Natural killer cell (primary cell): ENCODE data around the gene PLAGL2. TPM values are rescaled to one million over a fixed set of nuclear protein-coding genes. Genes with fewer than 3 reads are reported as not detected.
"Not testable (repeated sequence)": the region's sequence is repeated elsewhere in the genome, so short reads cannot be mapped to it uniquely, and the experiment has no call there.

Source experiments
- ATAC-seq, 3 donors: fragments of 150-1000 bp in 2 of 3; fragments of 200-7000 bp in 1 of 3; cut with Tn5 transposase; 1 replicate in 1 of 3; 2 replicates in 2 of 3; pipeline ENCODE4 v1.10.0; 2021; ENCODE audit warnings: mild to moderate bottlenecking in 2 of 3, moderate library complexity in 2 of 3
- DNase-seq, 2 donors: peaks; one replicate each; pipeline versions ENCODE4 v3.0.0 to v3.0.0-alpha.2; 2013 to 2021; ENCODE audit warnings: mixed read lengths in 1 of 2
- H3K27ac ChIP-seq: one replicate; pipeline ENCODE4 v1.5.1; 2013; ENCODE audit warnings: mild to moderate bottlenecking, low read length
- H3K27me3 ChIP-seq: one replicate; pipeline ENCODE4 v1.6.1; 2013; ENCODE audit warnings: low read length; ENCODE audit not compliant: control insufficient read depth, insufficient read depth
- H3K36me3 ChIP-seq: one replicate; pipeline ENCODE4 v1.6.1; 2013; ENCODE audit warnings: low read length; ENCODE audit not compliant: control insufficient read depth, insufficient read depth
- H3K4me1 ChIP-seq: one replicate; pipeline ENCODE4 v1.6.1; 2013; ENCODE audit warnings: low read length; ENCODE audit not compliant: control insufficient read depth, insufficient read depth
- H3K4me3 ChIP-seq: one replicate; pipeline ENCODE4 v1.5.1; 2013; ENCODE audit warnings: low read length
- H3K9me3 ChIP-seq: one replicate; pipeline ENCODE4 v1.6.1; 2013; ENCODE audit warnings: low read length; ENCODE audit not compliant: control insufficient read depth, insufficient read depth
- H3K27ac Mint-ChIP-seq, 2 donors: one replicate each; pipeline ENCODE4 v1.8.0; 2022; ENCODE audit warnings: mild to moderate bottlenecking in 2 of 2, mixed read lengths in 2 of 2, moderate library complexity in 1 of 2
- H3K27me3 Mint-ChIP-seq, 2 donors: one replicate each; pipeline ENCODE4 v1.8.0; 2022; ENCODE audit warnings: low read depth in 2 of 2, mixed read lengths in 2 of 2
- H3K36me3 Mint-ChIP-seq: one replicate; pipeline ENCODE4 v1.8.0; 2022; ENCODE audit warnings: mixed read lengths
- H3K4me1 Mint-ChIP-seq, 2 donors: one replicate each; pipeline ENCODE4 v1.8.0; 2022; ENCODE audit warnings: mixed read lengths in 2 of 2
- H3K4me3 Mint-ChIP-seq: one replicate; pipeline ENCODE4 v1.8.0; 2022; ENCODE audit warnings: mild to moderate bottlenecking, moderate library complexity, mixed read lengths
- H3K9me3 Mint-ChIP-seq, 2 donors: one replicate each; pipeline ENCODE4 v1.8.0; 2022; ENCODE audit warnings: mixed read lengths in 2 of 2
- WGBS: methylation state at CpG from one replicate; pipeline ENCODE4 v1.1.7; 2013; ENCODE audit warnings: missing lambda C conversion rate; ENCODE audit not compliant: insufficient coverage; 5-methylcytosine and 5-hydroxymethylcytosine counted together
- intact Hi-C: fragments of 100-400 bp; cut with micrococcal nuclease; formaldehyde crosslinking; loops from one replicate; pipeline ENCODE4 v1.14.2; 2022
- total RNA-seq, 4 donors: library from RNA; stranded (reverse); fragments of 120-200 nt in 1 of 4; gene quantifications; one replicate each; pipeline versions ENCODE4 v1.2.3 to v1.2.4, GENCODE V29; 2013 to 2022
- TF ChIP-seq, protein P1 (sequence below): fragments of 200-600 bp; IDR thresholded peaks from one replicate; pipeline ENCODE4 v1.8.0; 2022; ENCODE audit warnings: antibody characterized with exemption

Gene PLAGL2
- total RNA-seq, 3 donors from 2014 or later (not counting 1 experiment from before 2014, with no cell fraction given): 13.5 to 16.6 (median 15.1) TPM

DNA sequence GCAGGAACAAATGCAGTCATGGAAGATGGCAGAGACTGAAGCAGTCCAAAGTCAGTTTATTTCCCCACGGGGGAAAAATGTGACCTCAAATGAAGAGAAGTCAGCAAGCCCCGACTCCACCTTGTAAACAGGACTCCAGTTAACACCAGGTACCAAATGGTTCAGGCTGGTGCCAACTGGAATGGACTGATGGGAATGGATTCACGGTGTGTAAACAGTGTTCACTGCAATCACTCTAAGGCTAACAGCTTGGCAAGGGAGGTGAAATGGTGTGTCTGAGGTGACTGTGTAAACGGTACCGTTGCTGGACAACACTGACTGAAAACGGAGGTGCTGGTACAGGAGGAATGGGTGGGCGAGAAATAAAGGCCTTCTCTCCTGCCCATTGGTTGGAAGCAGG is 12.0 kb downstream of the PLAGL2 start:
- Histone ChIP-seq H3K27ac (no peak overlapping the region), H3K4me1 (peaks cover under 1% of the 10 kb centered on the region), H3K9me3 (no peaks in the 10 kb centered on the region), H3K27me3 (no peaks in the 10 kb centered on the region), H3K36me3 (peaks cover 37% of the 10 kb centered on the region), H3K4me3 (no peak overlapping the region)
- no peak for DNase-seq
- H3K36me3 Mint-ChIP-seq: peaks cover 8% of the 10 kb centered on the region
- H3K4me3 Mint-ChIP-seq: no peak overlapping the region
- TF ChIP-seq, protein P1, sequence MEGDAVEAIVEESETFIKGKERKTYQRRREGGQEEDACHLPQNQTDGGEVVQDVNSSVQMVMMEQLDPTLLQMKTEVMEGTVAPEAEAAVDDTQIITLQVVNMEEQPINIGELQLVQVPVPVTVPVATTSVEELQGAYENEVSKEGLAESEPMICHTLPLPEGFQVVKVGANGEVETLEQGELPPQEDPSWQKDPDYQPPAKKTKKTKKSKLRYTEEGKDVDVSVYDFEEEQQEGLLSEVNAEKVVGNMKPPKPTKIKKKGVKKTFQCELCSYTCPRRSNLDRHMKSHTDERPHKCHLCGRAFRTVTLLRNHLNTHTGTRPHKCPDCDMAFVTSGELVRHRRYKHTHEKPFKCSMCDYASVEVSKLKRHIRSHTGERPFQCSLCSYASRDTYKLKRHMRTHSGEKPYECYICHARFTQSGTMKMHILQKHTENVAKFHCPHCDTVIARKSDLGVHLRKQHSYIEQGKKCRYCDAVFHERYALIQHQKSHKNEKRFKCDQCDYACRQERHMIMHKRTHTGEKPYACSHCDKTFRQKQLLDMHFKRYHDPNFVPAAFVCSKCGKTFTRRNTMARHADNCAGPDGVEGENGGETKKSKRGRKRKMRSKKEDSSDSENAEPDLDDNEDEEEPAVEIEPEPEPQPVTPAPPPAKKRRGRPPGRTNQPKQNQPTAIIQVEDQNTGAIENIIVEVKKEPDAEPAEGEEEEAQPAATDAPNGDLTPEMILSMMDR: no peak
- H3K4me1 Mint-ChIP-seq: peaks cover 3 to 26% of the 10 kb centered on the region in 2 donors
- H3K27ac Mint-ChIP-seq: no peak overlapping the region
- ATAC-seq: no peak
- no peaks in the 10 kb centered on the region for H3K27me3 Mint-ChIP-seq
- H3K9me3 Mint-ChIP-seq: no peaks in the 10 kb centered on the region
- intact Hi-C loops: no loop called here
- 93% methylated on average over 7 of the region's 7 CpGs for WGBS

DNA sequence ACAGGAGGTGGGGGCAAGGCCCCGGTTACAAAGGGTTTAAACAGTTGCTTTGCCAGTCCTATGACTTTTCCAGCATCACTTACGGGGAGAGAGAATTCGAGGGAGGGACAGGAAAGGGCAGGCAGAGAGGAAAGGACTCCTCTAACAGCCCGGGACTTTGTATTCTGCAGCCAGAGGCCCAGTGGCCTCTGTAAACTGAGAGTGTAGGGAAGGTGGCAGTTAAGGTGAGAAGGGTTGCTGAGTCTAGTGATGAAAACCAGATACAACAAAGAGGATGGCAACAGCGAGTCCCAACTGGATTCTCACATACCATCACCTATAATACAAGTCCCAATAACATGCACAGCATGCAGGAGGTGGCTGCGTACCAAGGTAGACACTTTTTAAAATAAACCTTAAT is 13.5 kb downstream of the PLAGL2 start:
- DNase-seq: no peak
- Mint-ChIP-seq H3K27ac (peak overlapping the region in 1 of 2 donors; percentile 2), H3K27me3 (no peaks in the 10 kb centered on the region), H3K36me3 (peaks cover 8% of the 10 kb centered on the region), H3K4me3 (no peak overlapping the region), H3K9me3 (no peaks in the 10 kb centered on the region), H3K4me1 (peaks cover 5 to 39% of the 10 kb centered on the region in 2 donors)
- no peaks in the 10 kb centered on the region for H3K27me3 ChIP-seq
- intact Hi-C loops: no loop called here
- WGBS: 95% methylated on average over 6 of the region's 6 CpGs
- H3K4me1 ChIP-seq: peaks cover 13% of the 10 kb centered on the region
- TF ChIP-seq, protein P1: no peak
- no peak overlapping the region for H3K4me3 ChIP-seq
- ATAC-seq: no peak
- H3K27ac ChIP-seq: no peak overlapping the region
- no peaks in the 10 kb centered on the region for H3K9me3 ChIP-seq
- peaks cover 33% of the 10 kb centered on the region for H3K36me3 ChIP-seq

DNA sequence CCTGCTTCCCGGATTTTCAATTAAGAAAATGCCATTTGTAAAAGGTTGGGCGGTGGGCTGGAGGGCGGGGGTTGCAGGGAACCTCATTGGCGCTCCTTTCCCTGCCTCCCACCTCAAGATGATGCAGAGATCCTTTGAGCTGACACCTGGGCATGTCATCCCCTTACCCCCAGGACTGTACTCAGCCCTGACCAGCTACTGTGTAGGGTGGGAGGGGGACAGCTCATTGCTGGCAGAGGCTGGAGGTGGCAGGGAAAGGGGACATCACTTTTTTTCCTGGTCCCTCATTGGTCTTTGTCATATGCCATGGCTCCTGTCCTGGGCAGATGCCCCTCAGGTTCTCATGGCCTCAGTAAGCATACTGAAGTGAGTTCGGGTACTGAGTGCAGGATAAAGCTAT is 14.2 kb downstream of the PLAGL2 start:
- H3K36me3 Mint-ChIP-seq, H3K4me3 Mint-ChIP-seq, intact Hi-C loops, DNase-seq, H3K9me3 Mint-ChIP-seq, H3K27ac ChIP-seq, H3K4me3 ChIP-seq, H3K9me3 ChIP-seq, H3K27me3 Mint-ChIP-seq, ATAC-seq, H3K27me3 ChIP-seq: not testable (repeated sequence)
- peak overlapping the region in 1 of 2 donors; percentile 2 for H3K27ac Mint-ChIP-seq
- peaks cover 18% of the 10 kb centered on the region for H3K4me1 ChIP-seq
- peaks cover 30% of the 10 kb centered on the region for H3K36me3 ChIP-seq
- 98% methylated on average over 4 of the region's 5 CpGs for WGBS
- peaks cover 10 to 44% of the 10 kb centered on the region in 2 donors for H3K4me1 Mint-ChIP-seq

DNA sequence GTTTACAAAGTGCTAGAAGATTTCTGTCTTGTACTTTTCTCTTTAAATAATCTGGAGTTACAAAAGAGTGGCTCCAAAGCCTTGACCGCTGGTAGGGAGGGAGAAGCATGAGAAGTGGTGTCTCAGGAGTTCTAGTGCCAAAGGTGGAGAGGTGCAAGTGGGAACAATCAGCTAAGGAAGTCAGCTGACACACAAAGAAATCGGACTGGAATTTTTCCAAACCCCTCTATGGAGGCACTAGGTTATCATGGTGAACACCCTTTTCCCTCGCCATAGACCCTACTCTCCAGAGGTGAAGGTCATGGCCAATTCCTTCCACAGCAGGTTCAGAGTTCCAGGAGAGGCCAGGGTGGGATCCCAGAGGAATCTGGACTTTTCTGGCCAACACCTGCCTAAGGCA is 14.8 kb downstream of the PLAGL2 start:
- no peaks in the 10 kb centered on the region for H3K9me3 ChIP-seq
- no peaks in the 10 kb centered on the region for H3K27me3 ChIP-seq
- no peak overlapping the region for H3K27ac Mint-ChIP-seq
- H3K4me3 ChIP-seq: no peak overlapping the region
- WGBS: 91% methylated on average over 3 of the region's 3 CpGs
- H3K4me1 ChIP-seq: peaks cover 18% of the 10 kb centered on the region
- TF ChIP-seq, protein P1: no peak
- no peak overlapping the region for H3K4me3 Mint-ChIP-seq
- intact Hi-C loops: no loop called here
- DNase-seq (no peak), ATAC-seq (no peak)
- H3K9me3 Mint-ChIP-seq: no peaks in the 10 kb centered on the region
- H3K36me3 Mint-ChIP-seq: peaks cover 8% of the 10 kb centered on the region
- H3K27me3 Mint-ChIP-seq: no peaks in the 10 kb centered on the region
- no peak overlapping the region for H3K27ac ChIP-seq
- H3K36me3 ChIP-seq: peaks cover 30% of the 10 kb centered on the region
- H3K4me1 Mint-ChIP-seq: peaks cover 10 to 40% of the 10 kb centered on the region in 2 donors
